Ascending aorta (tissue), 2 donors: ENCODE data around the gene MST1. TPM values are rescaled to one million over a fixed set of nuclear protein-coding genes. Genes with fewer than 3 reads are reported as not detected.
A peak's percentile ranks its signal among the peaks of the same experiment; 100 is the strongest.

Experiments used
- DNase-seq, 2 donors: peaks; one replicate each; pipeline ENCODE4 v3.0.0-alpha.2; 2019; ENCODE audit warnings: low spot score in 2 of 2
- H3K27ac ChIP-seq, 2 donors: fragments of 200-600 bp; sonication (generic); one replicate each; pipeline ENCODE4 v1.5.1; 2016 to 2017; ENCODE audit warnings: mild to moderate bottlenecking in 1 of 2
- H3K27me3 ChIP-seq: fragments of 200-600 bp; sonication (generic); one replicate; pipeline ENCODE4 v1.5.1; 2017
- H3K36me3 ChIP-seq, 2 donors: fragments of 200-600 bp; sonication (generic); one replicate each; pipeline ENCODE4 v1.5.1; 2016
- H3K4me1 ChIP-seq, 2 donors: fragments of 200-600 bp; sonication (generic); one replicate each; pipeline ENCODE4 v1.5.1; 2016 to 2017; ENCODE audit warnings: mild to moderate bottlenecking in 1 of 2
- H3K4me3 ChIP-seq, 2 donors: fragments of 200-600 bp; sonication (generic); one replicate each; pipeline ENCODE4 v1.5.1; 2016 to 2017; ENCODE audit warnings: mild to moderate bottlenecking in 1 of 2
- H3K9me3 ChIP-seq, 2 donors: fragments of 200-600 bp; sonication (generic); one replicate each; pipeline ENCODE4 v1.5.1; 2016
- CTCF ChIP-seq, 3 experiments: fragments of 200-600 bp in 2 of 3; fragments of 450-650 bp in 1 of 3; sonication (generic) in 2 of 3; IDR thresholded peaks; one replicate each; pipeline ENCODE4 v1.5.1; 2016 to 2019; ENCODE audit warnings: antibody characterized with exemption in 3 of 3, mild to moderate bottlenecking in 1 of 3, moderate library complexity in 1 of 3
- intact Hi-C: fragments of 100-400 bp; cut with DNase I; formaldehyde crosslinking; loops from one replicate; pipeline ENCODE4 v1.15.1; 2023
- total RNA-seq: library from RNA; depleted of rRNA; stranded (reverse); fragments of >200 nt; gene quantifications from one replicate; pipeline ENCODE4 v1.1.0, GENCODE V29; 2016

Gene MST1
- total RNA-seq, 1 donor from 2014 or later: 12.6 TPM

DNA sequence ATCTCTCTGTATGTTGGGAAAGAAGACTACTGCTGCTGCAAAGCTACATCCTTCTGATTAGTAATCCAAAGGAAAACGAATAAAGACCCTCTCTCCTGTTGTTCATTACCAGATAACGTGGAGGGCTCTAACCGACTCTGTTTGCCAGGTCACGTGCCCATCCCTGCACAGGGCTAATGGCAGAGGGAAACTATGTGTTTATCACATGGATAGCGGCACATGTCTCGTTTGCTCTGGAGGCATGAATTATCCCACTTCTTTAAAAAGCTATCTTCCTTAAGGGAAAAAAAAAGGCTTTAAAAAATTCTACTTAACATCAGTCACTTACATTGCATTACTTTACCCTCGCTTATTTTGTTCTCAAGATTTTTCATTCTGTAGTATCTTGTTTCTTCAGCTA is 48.0 kb downstream of the MST1 start:
- Histone ChIP-seq H3K4me1 (peaks cover 5 to 8% of the 10 kb centered on the region in 2 donors), H3K36me3 (no peaks in the 10 kb centered on the region), H3K27ac (no peak overlapping the region), H3K27me3 (no peaks in the 10 kb centered on the region), H3K4me3 (no peak overlapping the region), H3K9me3 (no peaks in the 10 kb centered on the region)
- no peak for TF ChIP-seq CTCF (IDR thresholded peaks at IDR 0.05)
- intact Hi-C loops: no loop called here
- DNase-seq: no peak

DNA sequence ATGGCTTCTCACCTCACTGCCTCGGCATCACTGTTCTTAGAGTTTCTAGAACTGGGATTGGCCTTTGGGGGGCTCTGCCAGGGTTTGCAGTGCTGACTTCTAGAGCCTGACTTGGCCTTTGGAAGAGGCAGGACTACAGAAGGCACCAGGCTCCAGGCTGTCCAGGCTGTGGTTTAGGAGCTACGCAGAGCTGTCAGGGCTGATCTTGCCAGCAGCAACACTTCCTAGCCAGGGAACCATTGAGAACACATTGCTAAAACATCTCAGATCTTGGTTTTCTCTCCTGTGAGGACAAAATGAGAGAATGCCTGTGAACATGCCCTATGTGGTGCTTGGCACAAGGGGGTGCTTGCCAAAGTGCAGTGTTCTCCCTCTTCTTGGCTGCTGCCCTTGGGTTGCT is 49.7 kb downstream of the MST1 start:
- no peak overlapping the region for H3K4me3 ChIP-seq
- no peaks in the 10 kb centered on the region for H3K27me3 ChIP-seq
- TF ChIP-seq CTCF (IDR thresholded peaks at IDR 0.05): no peak
- H3K36me3 ChIP-seq: no peaks in the 10 kb centered on the region
- H3K4me1 ChIP-seq: peaks cover 5 to 8% of the 10 kb centered on the region in 2 donors
- intact Hi-C loops: no loop called here
- H3K9me3 ChIP-seq: no peaks in the 10 kb centered on the region
- H3K27ac ChIP-seq: peak overlapping the region; percentile 52 to 55
- DNase-seq: no peak

GRCh38 chr3:49638445-49638844 is 50.8 kb downstream of the MST1 start:
- DNase-seq: peak; percentile 32 to 80
- Histone ChIP-seq H3K27ac (peak overlapping the region; percentile 52 to 55), H3K36me3 (no peaks in the 10 kb centered on the region), H3K27me3 (no peaks in the 10 kb centered on the region), H3K9me3 (no peaks in the 10 kb centered on the region), H3K4me3 (no peak overlapping the region), H3K4me1 (peaks cover 5 to 8% of the 10 kb centered on the region in 2 donors)
- TF ChIP-seq CTCF (IDR thresholded peaks at IDR 0.05): no peak
- intact Hi-C loops: no loop called here

DNA sequence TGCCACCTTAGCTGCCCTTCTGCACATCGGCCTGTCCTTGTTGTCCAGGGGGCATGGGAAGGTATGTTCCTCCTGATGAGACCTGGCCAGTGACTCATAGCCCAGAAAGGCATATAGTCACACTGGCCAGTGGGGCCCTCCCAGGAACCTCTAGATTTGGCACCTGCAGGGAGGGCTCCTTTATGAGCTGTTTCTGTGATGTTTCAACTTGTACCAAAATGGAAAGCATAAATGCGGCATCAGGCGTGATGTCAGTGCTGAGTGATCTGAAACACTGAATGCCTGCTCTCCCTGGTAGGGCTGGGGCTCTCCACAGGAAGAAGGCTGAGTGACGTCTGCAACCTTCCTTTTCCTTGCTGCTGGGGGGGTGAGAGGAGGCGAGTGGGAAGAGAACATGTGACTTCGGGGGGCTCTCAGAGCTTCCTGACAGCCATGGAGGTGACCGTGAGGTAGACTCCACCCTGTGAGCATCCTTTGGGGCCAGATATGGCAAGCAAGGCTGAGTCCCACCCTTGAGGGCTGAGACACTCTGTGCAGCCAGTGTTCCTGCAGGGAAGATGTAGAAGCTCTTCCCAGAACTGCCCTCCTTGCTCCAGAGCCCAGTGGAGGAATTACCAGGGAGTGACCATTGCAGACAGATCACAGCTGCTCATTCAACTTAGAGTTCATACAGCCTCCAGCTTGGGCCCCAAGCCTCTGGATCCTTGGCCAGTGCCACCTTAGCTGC is 52.2 kb downstream of the MST1 start:
- no peaks in the 10 kb centered on the region for H3K27me3 ChIP-seq
- H3K4me1 ChIP-seq: peaks cover 5 to 8% of the 10 kb centered on the region in 2 donors
- no peak overlapping the region for H3K4me3 ChIP-seq
- DNase-seq: no peak
- no peak for TF ChIP-seq CTCF (IDR thresholded peaks at IDR 0.05)
- no peaks in the 10 kb centered on the region for H3K9me3 ChIP-seq
- H3K27ac ChIP-seq: peak overlapping the region in 1 of 2 donors; percentile 55
- intact Hi-C loops: no loop called here
- H3K36me3 ChIP-seq: no peaks in the 10 kb centered on the region

DNA sequence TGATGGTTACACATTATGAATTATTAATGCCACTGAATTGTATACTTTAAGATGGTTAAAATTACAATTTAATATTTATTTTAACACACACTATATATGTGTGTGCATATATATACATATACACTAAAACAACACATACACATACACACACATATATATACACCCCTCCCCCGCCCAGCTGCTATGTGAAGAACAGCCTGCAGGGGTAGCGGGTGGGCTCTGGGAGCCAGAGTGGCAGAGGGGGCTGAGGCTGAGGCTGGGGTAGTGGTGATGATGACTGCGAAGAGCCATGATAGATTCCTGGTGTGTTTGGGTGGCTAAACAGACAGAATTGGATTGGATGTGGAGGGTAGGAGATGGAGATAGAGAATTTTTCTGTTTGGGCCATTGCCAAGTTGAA is 54.5 kb downstream of the MST1 start:
- intact Hi-C loops: no loop called here
- Histone ChIP-seq H3K4me3 (no peak overlapping the region), H3K4me1 (peaks cover 5 to 8% of the 10 kb centered on the region in 2 donors), H3K27ac (no peak overlapping the region), H3K27me3 (no peaks in the 10 kb centered on the region), H3K36me3 (no peaks in the 10 kb centered on the region), H3K9me3 (no peaks in the 10 kb centered on the region)
- no peak for TF ChIP-seq CTCF (IDR thresholded peaks at IDR 0.05)
- no peak for DNase-seq

Other genes starting within 250 kb of the MST1 start
- 57.9 TPM for gene DAG1, start 219.2 kb downstream of the MST1 start, total RNA-seq
- 0.85 TPM for gene BSN, start 135.0 kb downstream of the MST1 start, total RNA-seq
- gene APEH, start 15.1 kb downstream of the MST1 start, total RNA-seq: 79.5 TPM
- gene RNF123, start 83 bp upstream of the MST1 start, total RNA-seq: 33.1 TPM
- 0.43 TPM for gene AMIGO3, start 30.2 kb upstream of the MST1 start, total RNA-seq
- 16.4 TPM for gene GMPPB, start 34.5 kb upstream of the MST1 start, total RNA-seq
- gene IP6K1, start 97.1 kb upstream of the MST1 start, total RNA-seq: 33.8 TPM
- gene CDHR4, start 110.4 kb upstream of the MST1 start, total RNA-seq: not detected
- not detected for gene INKA1, start 113.8 kb upstream of the MST1 start, total RNA-seq
- gene UBA7, start 124.5 kb upstream of the MST1 start, total RNA-seq: 56.1 TPM
- not detected for gene TRAIP, start 167.1 kb upstream of the MST1 start, total RNA-seq
- gene CAMKV, start 180.4 kb upstream of the MST1 start, total RNA-seq: not detected
- gene MST1R, start 214.4 kb upstream of the MST1 start, total RNA-seq: not detected
- 13.0 TPM for gene MON1A, start 240.3 kb upstream of the MST1 start, total RNA-seq